ENCODE results near the gene SNX5.

Gene SNX5

DNA sequence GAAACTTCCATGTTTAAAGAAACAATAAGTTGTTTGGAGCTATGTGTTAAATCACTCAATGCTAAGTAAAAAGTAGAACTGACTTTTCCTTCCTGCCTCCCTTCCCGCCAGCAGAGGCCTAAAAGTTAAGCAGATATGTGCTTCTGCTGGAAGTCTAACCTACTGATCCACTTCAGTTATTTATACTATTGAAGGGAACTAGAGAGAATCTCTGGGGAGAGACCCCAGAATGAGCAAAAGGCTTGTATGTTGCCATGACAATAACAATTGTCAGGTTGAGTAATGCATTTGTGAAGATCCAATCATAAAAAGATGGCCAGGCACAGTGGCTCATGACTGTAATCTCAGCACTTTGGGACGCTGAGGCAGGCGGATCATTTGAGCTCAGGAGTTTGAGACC, 25.0 kb upstream of the SNX5 start:
- H3K4me3 ChIP-seq (ENCODE audit: insufficient read depth, low read depth, low read length, poor library complexity, severe bottlenecking), result no peak overlapping the region
- no peaks in the 10 kb centered on the region for H3K9me3 ChIP-seq (ENCODE audit: control insufficient read depth, low read length)
- DNase-seq, result no peak
- no peaks in the 10 kb centered on the region for H3K27me3 ChIP-seq (replicated peaks; ENCODE audit: control insufficient read depth, insufficient read depth, low read length, poor library complexity, severe bottlenecking)
- H3K27ac ChIP-seq (ENCODE audit: insufficient read depth, low read length, poor library complexity, severe bottlenecking), result no peak overlapping the region
- peaks cover 7% of the 10 kb centered on the region for H3K36me3 ChIP-seq (ENCODE audit: control insufficient read depth, insufficient read depth, low read length)
- no peaks in the 10 kb centered on the region for H3K4me1 ChIP-seq (ENCODE audit: control insufficient read depth, insufficient read depth, low read length, poor library complexity, severe bottlenecking)

DNA sequence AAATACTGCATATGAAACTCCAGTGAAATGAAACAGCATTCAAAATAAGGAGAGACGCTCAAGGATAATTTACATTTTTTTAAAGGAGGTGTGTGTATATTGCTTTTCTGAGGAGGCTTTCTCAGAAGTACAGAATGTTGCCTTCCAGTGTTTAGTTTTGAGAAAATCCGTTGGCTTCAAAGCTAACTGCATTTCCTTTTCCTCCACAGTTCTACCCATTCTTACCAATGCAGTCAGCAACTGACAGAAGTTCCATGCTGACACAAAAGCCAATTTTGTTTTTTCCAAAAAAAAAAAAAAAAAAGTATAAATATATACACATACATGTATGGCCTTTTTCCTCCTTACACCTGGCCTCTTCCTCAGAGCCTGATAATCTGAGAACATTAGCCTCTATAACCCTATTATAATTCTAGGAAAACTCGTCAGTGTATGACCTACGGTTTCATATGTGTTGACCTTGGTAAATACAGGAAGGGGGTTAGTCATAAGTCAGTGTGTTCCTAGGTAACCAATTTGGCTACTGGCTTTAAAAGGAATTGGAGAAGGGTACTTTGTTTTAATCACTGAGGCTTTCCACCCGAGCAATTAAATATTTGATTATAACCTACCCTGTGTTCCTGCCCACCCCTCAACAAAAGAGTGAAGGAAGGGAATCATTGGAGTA, 24.4 kb upstream of the SNX5 start:
- no peaks in the 10 kb centered on the region for H3K4me1 ChIP-seq (ENCODE audit: control insufficient read depth, insufficient read depth, low read length, poor library complexity, severe bottlenecking)
- H3K27me3 ChIP-seq (replicated peaks; ENCODE audit: control insufficient read depth, insufficient read depth, low read length, poor library complexity, severe bottlenecking), result no peaks in the 10 kb centered on the region
- no peak overlapping the region for H3K27ac ChIP-seq (ENCODE audit: insufficient read depth, low read length, poor library complexity, severe bottlenecking)
- peaks cover 7% of the 10 kb centered on the region for H3K36me3 ChIP-seq (ENCODE audit: control insufficient read depth, insufficient read depth, low read length)
- H3K4me3 ChIP-seq (ENCODE audit: insufficient read depth, low read depth, low read length, poor library complexity, severe bottlenecking), result no peak overlapping the region
- H3K9me3 ChIP-seq (ENCODE audit: control insufficient read depth, low read length), result no peaks in the 10 kb centered on the region
- DNase-seq, result no peak

GRCh38 chr20:17992224-17992637, 23.6 kb upstream of the SNX5 start:
- Histone ChIP-seq H3K27ac (ENCODE audit: insufficient read depth, low read length, poor library complexity, severe bottlenecking) (no peak overlapping the region), H3K27me3 (replicated peaks; ENCODE audit: control insufficient read depth, insufficient read depth, low read length, poor library complexity, severe bottlenecking) (no peaks in the 10 kb centered on the region), H3K4me3 (ENCODE audit: insufficient read depth, low read depth, low read length, poor library complexity, severe bottlenecking) (no peak overlapping the region), H3K9me3 (ENCODE audit: control insufficient read depth, low read length) (no peaks in the 10 kb centered on the region), H3K4me1 (ENCODE audit: control insufficient read depth, insufficient read depth, low read length, poor library complexity, severe bottlenecking) (no peaks in the 10 kb centered on the region), H3K36me3 (ENCODE audit: control insufficient read depth, insufficient read depth, low read length) (peaks cover 7% of the 10 kb centered on the region)
- DNase-seq, result no peak

- Histone ChIP-seq H3K4me3 (ENCODE audit: insufficient read depth, low read depth, low read length, poor library complexity, severe bottlenecking) (no peak overlapping the region), H3K9me3 (ENCODE audit: control insufficient read depth, low read length) (no peaks in the 10 kb centered on the region), H3K4me1 (ENCODE audit: control insufficient read depth, insufficient read depth, low read length, poor library complexity, severe bottlenecking) (no peaks in the 10 kb centered on the region), H3K27ac (ENCODE audit: insufficient read depth, low read length, poor library complexity, severe bottlenecking) (no peak overlapping the region), H3K27me3 (replicated peaks; ENCODE audit: control insufficient read depth, insufficient read depth, low read length, poor library complexity, severe bottlenecking) (no peaks in the 10 kb centered on the region), H3K36me3 (ENCODE audit: control insufficient read depth, insufficient read depth, low read length) (peaks cover 7% of the 10 kb centered on the region)
- DNase-seq, result no peak
Measured at GRCh38 chr20:17990278-17990972, 21.8 kb upstream of the SNX5 start.

DNA sequence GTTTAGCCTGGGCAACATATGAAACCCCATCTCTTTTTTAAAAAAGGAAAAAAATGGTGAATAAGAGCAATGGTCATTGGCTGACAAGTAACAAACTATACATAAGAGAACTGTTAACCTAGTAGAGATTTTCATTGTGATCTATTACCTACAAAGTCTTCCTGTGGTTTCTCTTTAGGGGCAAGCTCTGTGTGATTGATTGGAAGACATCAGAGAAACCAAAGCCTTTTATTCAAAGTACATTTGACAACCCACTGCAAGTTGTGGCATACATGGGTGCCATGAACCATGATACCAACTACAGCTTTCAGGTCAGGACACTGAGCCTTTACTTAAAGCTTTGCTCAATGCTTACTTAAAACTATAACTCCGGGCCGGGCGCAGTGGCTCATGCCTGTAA, 19.4 kb upstream of the SNX5 start:
- DNase-seq, result no peak
- no peaks in the 10 kb centered on the region for H3K27me3 ChIP-seq (replicated peaks; ENCODE audit: control insufficient read depth, insufficient read depth, low read length, poor library complexity, severe bottlenecking)
- H3K4me1 ChIP-seq (ENCODE audit: control insufficient read depth, insufficient read depth, low read length, poor library complexity, severe bottlenecking), result no peaks in the 10 kb centered on the region
- no peak overlapping the region for H3K27ac ChIP-seq (ENCODE audit: insufficient read depth, low read length, poor library complexity, severe bottlenecking)
- peaks cover 7% of the 10 kb centered on the region for H3K36me3 ChIP-seq (ENCODE audit: control insufficient read depth, insufficient read depth, low read length)
- no peaks in the 10 kb centered on the region for H3K9me3 ChIP-seq (ENCODE audit: control insufficient read depth, low read length)
- no peak overlapping the region for H3K4me3 ChIP-seq (ENCODE audit: insufficient read depth, low read depth, low read length, poor library complexity, severe bottlenecking)

- Histone ChIP-seq H3K27me3 (replicated peaks; ENCODE audit: control insufficient read depth, insufficient read depth, low read length, poor library complexity, severe bottlenecking) (no peaks in the 10 kb centered on the region), H3K4me3 (ENCODE audit: insufficient read depth, low read depth, low read length, poor library complexity, severe bottlenecking) (no peak overlapping the region), H3K4me1 (ENCODE audit: control insufficient read depth, insufficient read depth, low read length, poor library complexity, severe bottlenecking) (no peaks in the 10 kb centered on the region), H3K27ac (ENCODE audit: insufficient read depth, low read length, poor library complexity, severe bottlenecking) (no peak overlapping the region), H3K36me3 (ENCODE audit: control insufficient read depth, insufficient read depth, low read length) (peaks cover 7% of the 10 kb centered on the region), H3K9me3 (ENCODE audit: control insufficient read depth, low read length) (no peaks in the 10 kb centered on the region)
- DNase-seq, result no peak
Measured at GRCh38 chr20:17985388-17986018, 16.9 kb upstream of the SNX5 start.

- H3K4me3 ChIP-seq (ENCODE audit: insufficient read depth, low read depth, low read length, poor library complexity, severe bottlenecking), result no peak overlapping the region
- H3K36me3 ChIP-seq (ENCODE audit: control insufficient read depth, insufficient read depth, low read length), result peaks cover 4% of the 10 kb centered on the region
- peaks cover 7% of the 10 kb centered on the region for H3K4me1 ChIP-seq (ENCODE audit: control insufficient read depth, insufficient read depth, low read length, poor library complexity, severe bottlenecking)
- no peaks in the 10 kb centered on the region for H3K27me3 ChIP-seq (replicated peaks; ENCODE audit: control insufficient read depth, insufficient read depth, low read length, poor library complexity, severe bottlenecking)
- DNase-seq, result no peak
- H3K9me3 ChIP-seq (ENCODE audit: control insufficient read depth, low read length), result no peaks in the 10 kb centered on the region
- no peak overlapping the region for H3K27ac ChIP-seq (ENCODE audit: insufficient read depth, low read length, poor library complexity, severe bottlenecking)
Measured at GRCh38 chr20:17976305-17976704, 7.7 kb upstream of the SNX5 start.

GRCh38 chr20:17972121-17972520, 3.5 kb upstream of the SNX5 start:
- no peak for DNase-seq
- Histone ChIP-seq H3K9me3 (ENCODE audit: control insufficient read depth, low read length) (no peaks in the 10 kb centered on the region), H3K4me3 (ENCODE audit: insufficient read depth, low read depth, low read length, poor library complexity, severe bottlenecking) (peak overlapping the region; percentile 7), H3K27me3 (replicated peaks; ENCODE audit: control insufficient read depth, insufficient read depth, low read length, poor library complexity, severe bottlenecking) (no peaks in the 10 kb centered on the region), H3K4me1 (ENCODE audit: control insufficient read depth, insufficient read depth, low read length, poor library complexity, severe bottlenecking) (peaks cover 19% of the 10 kb centered on the region), H3K36me3 (ENCODE audit: control insufficient read depth, insufficient read depth, low read length) (peaks cover 4% of the 10 kb centered on the region), H3K27ac (ENCODE audit: insufficient read depth, low read length, poor library complexity, severe bottlenecking) (no peak overlapping the region)

DNA sequence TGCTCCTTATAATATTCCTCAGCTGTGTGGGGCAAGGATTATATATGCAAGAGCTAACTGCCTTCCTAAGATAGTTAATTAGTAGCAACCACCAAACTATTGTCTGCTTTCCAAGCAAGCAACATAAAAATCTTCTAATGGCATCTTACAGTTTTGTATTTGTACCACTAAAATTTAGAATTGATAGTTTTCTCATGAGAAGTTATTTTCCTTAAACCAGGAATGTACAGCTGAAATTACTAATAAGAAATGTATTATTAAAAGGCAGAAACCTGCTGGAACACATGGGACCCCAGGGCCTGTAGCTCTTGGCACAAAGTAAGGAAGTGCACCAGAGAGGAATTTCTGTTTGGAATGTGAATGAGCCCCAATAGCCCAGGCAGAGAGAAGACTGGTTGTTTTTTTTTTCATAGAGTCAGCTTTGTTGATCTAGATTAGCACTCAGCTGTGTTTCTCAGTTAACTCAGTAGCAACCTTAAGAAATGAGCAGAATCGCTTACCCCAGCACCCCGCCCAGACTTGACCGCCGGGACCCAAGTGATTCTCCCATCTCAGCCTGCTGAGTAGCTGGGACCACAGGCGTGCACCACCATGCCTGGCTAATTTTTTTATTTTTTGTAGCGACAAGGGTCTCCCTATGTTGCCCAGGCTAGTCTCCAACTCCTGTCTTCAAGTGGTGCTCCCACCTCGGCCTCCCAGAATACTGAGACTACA, 2.9 kb upstream of the SNX5 start:
- no peak for DNase-seq
- H3K4me1 ChIP-seq (ENCODE audit: control insufficient read depth, insufficient read depth, low read length, poor library complexity, severe bottlenecking), result peaks cover 19% of the 10 kb centered on the region
- no peaks in the 10 kb centered on the region for H3K9me3 ChIP-seq (ENCODE audit: control insufficient read depth, low read length)
- no peak overlapping the region for H3K27ac ChIP-seq (ENCODE audit: insufficient read depth, low read length, poor library complexity, severe bottlenecking)
- peaks cover 4% of the 10 kb centered on the region for H3K36me3 ChIP-seq (ENCODE audit: control insufficient read depth, insufficient read depth, low read length)
- no peaks in the 10 kb centered on the region for H3K27me3 ChIP-seq (replicated peaks; ENCODE audit: control insufficient read depth, insufficient read depth, low read length, poor library complexity, severe bottlenecking)
- H3K4me3 ChIP-seq (ENCODE audit: insufficient read depth, low read depth, low read length, poor library complexity, severe bottlenecking), result no peak overlapping the region
